Spinal cord (tissue), 10 donors: Measurements from ENCODE around the gene HES5. TPM values are rescaled to one million over a fixed set of nuclear protein-coding genes. Genes with fewer than 3 reads are reported as not detected.

Experiments used
- DNase-seq, 6 donors: peaks; one replicate each; pipeline versions ENCODE4 v3.0.0 to v3.0.0-alpha.2; 2013 to 2015; ENCODE audit warnings: low spot score in 6 of 6, low read depth in 4 of 6
- H3K27ac ChIP-seq: one replicate; pipeline ENCODE4 v1.5.1; 2013; ENCODE audit warnings: low read depth, low read length, control low read depth
- H3K27me3 ChIP-seq: one replicate; pipeline ENCODE4 v1.6.1; 2013; ENCODE audit warnings: low read length; ENCODE audit not compliant: control insufficient read depth, insufficient read depth
- H3K36me3 ChIP-seq: one replicate; pipeline ENCODE4 v1.6.1; 2013; ENCODE audit warnings: low read length; ENCODE audit not compliant: control insufficient read depth, insufficient read depth
- H3K4me1 ChIP-seq: one replicate; pipeline ENCODE4 v1.6.1; 2013; ENCODE audit warnings: low read length; ENCODE audit not compliant: control insufficient read depth, insufficient read depth
- H3K4me3 ChIP-seq: one replicate; pipeline ENCODE4 v1.5.1; 2013; ENCODE audit warnings: low read depth, low read length, control low read depth
- H3K9me3 ChIP-seq: one replicate; pipeline ENCODE4 v1.6.1; 2013; ENCODE audit warnings: low read length; ENCODE audit not compliant: control insufficient read depth, insufficient read depth
- WGBS: methylation state at CpG from one replicate; pipeline ENCODE4 v1.1.5; 2013; ENCODE audit warnings: missing lambda C conversion rate; ENCODE audit not compliant: insufficient coverage; 5-methylcytosine and 5-hydroxymethylcytosine counted together
- polyA plus RNA-seq, 2 donors: library from polyadenylated mRNA; unstranded; fragments of 120-200 nt; gene quantifications; one replicate each; pipeline ENCODE4 v1.2.1, GENCODE V29; 2013; ENCODE audit not compliant: insufficient read length in 2 of 2
- total RNA-seq, 2 donors: library from RNA; depleted of rRNA in 1 of 2; stranded (reverse); fragments of 120-200 nt in 1 of 2; fragments of >200 nt in 1 of 2; gene quantifications; one replicate each; pipeline versions ENCODE4 v1.2.3 to v1.2.4, GENCODE V29; 2013 to 2014
- donor health status: healthy.

The HES5 gene
- total and polyA plus RNA-seq, 4 donors: 13.1 to 28.6 (median 19.1) TPM

DNA sequence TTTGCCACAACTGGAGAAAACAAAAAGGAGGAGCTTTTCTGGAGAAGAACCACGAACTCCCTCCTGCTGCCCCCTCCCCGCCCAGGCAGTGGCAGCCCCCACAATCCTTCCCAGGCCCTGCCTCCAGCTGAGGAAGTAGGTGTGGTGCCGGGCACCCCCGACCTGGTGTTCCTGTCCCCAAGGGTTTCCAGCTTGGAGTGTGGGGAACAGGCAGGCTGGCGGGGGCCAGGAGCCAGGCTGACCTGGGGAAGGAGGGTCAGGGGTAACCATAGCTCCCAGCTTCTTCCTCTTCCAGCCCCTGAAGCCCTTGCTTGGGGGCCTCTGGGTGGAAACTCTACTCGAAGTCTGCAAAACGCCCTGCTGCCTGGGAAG is 4.2 kb upstream of the HES5 start:
- WGBS: 17% methylated on average over 2 of the region's 7 CpGs
- H3K4me3 ChIP-seq: no peak overlapping the region
- no peak for DNase-seq
- H3K36me3 ChIP-seq: no peaks in the 10 kb centered on the region
- no peaks in the 10 kb centered on the region for H3K9me3 ChIP-seq
- no peak overlapping the region for H3K27ac ChIP-seq
- H3K27me3 ChIP-seq: peaks cover 19% of the 10 kb centered on the region
- H3K4me1 ChIP-seq: peaks cover 63% of the 10 kb centered on the region

DNA sequence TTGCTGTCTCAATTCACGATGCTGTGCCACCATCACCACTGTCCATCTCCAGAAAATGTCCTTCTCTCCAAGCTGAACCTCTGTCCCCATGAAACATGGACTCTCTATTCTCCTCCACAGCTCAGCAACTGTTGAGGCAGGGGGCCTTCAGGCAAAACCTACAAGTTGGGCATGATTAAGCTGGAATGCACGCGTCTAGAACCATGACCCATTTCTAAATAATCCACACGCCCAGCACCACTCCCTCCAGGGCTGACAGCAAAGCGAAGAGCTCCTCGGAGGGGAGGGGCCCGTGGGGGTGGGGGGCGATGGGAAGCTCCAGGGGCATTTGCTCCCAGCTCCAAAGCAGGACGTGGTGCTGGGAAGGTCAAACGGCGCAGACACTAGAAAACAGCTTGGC is 3.3 kb upstream of the HES5 start:
- peaks cover 19% of the 10 kb centered on the region for H3K27me3 ChIP-seq
- peaks cover 72% of the 10 kb centered on the region for H3K4me1 ChIP-seq
- WGBS: 40% methylated on average over 8 of the region's 11 CpGs
- H3K4me3 ChIP-seq: no peak overlapping the region
- no peaks in the 10 kb centered on the region for H3K9me3 ChIP-seq
- peak overlapping the region; percentile 42 for H3K27ac ChIP-seq
- DNase-seq: no peak
- H3K36me3 ChIP-seq: peaks cover 6% of the 10 kb centered on the region

DNA sequence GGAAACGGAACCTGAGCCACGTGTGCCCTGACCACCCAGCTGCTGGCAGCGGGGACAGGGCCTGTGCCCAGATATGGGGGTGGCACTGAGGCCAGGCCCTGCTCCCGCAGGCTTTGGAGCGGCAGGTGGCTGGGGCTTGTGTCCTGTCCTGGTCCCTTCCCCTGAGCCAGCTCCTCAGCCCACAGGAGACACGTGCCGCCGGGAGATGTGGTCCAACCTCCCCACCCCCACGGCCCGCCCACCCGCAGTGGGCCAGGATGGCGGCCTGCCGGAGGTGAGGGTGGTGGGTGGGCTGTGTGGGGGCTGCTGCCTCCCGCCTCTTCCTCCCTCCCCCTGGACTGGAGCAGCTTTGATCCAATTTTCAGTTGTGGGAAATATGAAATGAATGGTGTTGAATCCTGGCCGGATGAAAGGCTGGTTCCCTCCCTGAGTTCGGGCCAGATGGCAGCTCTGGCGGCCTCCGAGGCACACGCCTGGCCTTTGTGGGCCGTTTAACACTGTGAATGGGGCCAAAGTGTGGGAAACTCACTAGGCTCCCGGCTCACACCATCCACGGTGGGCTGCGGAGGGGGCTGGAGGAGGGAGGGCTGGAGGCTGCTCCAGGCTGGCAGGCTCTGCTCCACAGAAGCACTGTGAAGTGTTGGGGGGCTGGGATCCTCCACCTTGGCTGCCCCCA is 2.6 kb upstream of the HES5 start:
- H3K4me3 ChIP-seq: no peak overlapping the region
- peak in 2 of 6 donors; percentile 89 to 90 for DNase-seq
- peaks cover 79% of the 10 kb centered on the region for H3K4me1 ChIP-seq
- peaks cover 19% of the 10 kb centered on the region for H3K27me3 ChIP-seq
- peak overlapping the region; percentile 42 for H3K27ac ChIP-seq
- H3K9me3 ChIP-seq: no peaks in the 10 kb centered on the region
- WGBS: 21% methylated on average over 14 of the region's 23 CpGs
- H3K36me3 ChIP-seq: peaks cover 10% of the 10 kb centered on the region

DNA sequence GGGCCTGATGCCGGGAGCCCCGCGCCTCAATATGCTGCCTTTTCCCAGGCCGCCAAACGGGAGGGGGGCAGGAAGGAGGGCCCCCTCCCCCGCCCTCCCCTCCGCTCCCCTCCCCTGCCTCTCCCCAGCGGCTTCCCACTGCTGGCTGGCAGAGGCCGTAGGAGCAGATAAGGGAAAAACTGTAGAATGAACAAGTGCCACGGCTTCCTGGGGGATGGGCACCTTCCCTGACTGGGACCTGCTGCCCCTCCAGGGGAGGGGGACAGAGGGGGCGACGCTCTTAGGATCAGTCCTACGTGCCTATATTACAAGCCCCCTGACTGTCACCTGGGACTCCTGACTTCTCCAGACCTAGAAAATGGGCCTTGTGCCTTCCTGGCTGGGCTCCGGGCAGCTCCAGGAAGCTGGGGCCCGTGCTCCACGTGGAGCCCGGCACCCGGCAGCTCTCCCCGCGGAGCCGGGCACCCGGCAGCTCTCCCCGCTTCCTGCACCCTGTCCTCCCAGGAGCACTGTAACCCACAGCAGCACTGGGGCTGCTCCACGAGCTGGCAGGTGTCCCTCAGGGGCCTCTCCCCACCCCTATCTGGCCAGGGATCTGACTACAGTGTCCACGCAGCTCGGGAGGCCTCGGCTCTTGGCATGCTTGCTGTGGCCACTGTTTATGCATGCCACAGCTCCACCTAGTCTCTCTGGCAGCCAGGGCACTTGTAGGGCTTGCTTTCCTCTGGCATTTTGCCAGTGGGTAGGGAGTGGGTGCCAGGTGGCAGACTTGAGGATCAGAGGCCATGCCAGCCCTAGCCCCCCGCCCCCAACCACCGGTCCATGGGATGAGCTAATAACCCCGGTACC is 674 bp upstream of the HES5 start:
- Histone ChIP-seq H3K27ac (peak overlapping the region; percentile 81), H3K27me3 (peaks cover 16% of the 10 kb centered on the region), H3K9me3 (no peaks in the 10 kb centered on the region), H3K36me3 (peaks cover 13% of the 10 kb centered on the region), H3K4me1 (peaks cover 86% of the 10 kb centered on the region), H3K4me3 (no peak overlapping the region)
- peak in 2 of 6 donors; percentile 80 to 87 for DNase-seq
- 8% methylated on average over 23 of the region's 30 CpGs for WGBS

DNA sequence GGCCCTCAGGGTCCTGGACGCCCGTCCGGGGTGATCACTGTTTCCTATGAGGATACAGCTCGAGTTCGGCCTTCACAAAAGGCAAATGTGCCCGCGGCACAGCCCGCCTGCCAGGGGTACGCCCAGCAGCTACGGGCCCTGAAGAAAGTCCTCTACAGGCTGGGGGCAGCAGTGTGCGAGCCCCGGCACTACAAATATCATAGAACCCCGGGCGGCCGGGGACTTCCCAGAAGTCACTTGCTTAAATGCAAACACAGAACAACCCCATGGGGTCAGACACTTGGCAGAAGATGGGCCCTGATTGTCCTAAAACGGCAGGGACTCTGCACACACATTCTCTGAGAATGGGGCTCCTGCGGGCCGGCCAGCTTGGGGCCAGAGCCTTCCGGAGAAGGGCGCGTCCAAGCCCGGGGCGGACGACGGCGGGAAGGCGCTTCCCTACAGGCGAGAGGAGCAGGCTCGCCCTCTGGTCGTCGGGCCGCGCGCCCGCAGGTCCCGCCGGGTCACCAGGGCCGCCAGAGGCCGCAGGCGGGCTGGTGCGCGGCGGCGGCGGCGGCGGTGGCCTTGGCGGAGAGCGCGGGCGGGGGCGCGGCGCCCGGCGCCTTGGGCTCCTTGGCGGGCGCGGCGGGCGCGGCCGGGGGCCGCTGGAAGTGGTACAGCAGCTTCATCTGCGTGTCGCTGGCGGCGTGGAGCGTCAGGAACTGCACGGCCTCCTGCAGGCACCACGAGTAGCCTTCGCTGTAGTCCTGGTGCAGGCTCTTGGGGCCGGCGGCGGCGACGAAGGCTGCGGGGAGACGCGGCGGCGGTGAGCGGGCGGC is 888 bp downstream of the HES5 start:
- peak overlapping the region; percentile 52 for H3K27ac ChIP-seq
- H3K9me3 ChIP-seq: no peaks in the 10 kb centered on the region
- H3K36me3 ChIP-seq: peaks cover 16% of the 10 kb centered on the region
- 2% methylated on average over 84 of the region's 84 CpGs for WGBS
- peak in 1 of 6 donors; percentile 72 for DNase-seq
- peaks cover 86% of the 10 kb centered on the region for H3K4me1 ChIP-seq
- H3K4me3 ChIP-seq: peak overlapping the region; percentile 37
- peaks cover 14% of the 10 kb centered on the region for H3K27me3 ChIP-seq

DNA sequence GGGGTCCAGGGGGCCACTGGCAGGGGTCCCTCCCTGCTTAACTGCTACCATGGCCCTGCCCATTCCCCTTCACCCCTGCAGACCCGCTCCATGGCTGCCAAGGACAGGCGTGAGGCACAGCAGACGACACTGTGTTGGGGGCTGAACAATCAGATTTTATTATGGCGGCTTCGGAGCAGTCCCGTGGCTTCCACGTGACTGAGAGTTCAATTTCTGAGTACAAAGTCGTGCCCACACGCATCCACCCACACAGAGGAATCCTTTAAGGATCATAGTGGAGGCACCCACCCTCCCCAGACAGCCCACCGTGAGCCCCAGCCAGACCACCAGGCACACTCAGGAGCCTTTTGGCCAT is 1.5 kb downstream of the HES5 start:
- peak overlapping the region; percentile 37 for H3K4me3 ChIP-seq

DNA sequence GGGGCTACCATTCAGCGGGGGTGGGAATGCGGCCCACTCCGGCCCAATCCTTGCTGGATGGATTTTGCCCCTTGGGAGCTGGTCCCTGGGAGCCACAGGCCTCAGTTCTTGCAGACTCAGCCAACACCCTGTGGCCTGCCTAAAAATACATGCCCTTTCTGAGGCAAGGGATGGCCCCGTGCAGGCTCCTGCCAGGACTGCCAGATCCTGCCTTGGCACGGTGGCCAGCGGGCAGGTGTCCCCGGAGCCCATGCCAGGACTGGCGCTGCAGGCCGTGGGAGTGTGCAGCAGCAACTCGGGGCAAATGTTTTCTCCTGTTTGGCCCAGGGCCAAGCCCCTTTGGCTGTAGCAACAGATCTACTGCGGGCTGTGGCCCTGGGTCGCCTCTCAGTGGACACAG is 2.0 kb downstream of the HES5 start:
- Histone ChIP-seq H3K36me3 (peaks cover 23% of the 10 kb centered on the region), H3K4me1 (peaks cover 83% of the 10 kb centered on the region), H3K27me3 (peaks cover 14% of the 10 kb centered on the region), H3K4me3 (peak overlapping the region; percentile 37), H3K9me3 (no peaks in the 10 kb centered on the region), H3K27ac (peak overlapping the region; percentile 79)
- 26% methylated on average over 12 of the region's 12 CpGs for WGBS
- DNase-seq: peak in 2 of 6 donors; percentile 54 to 74

More for the DNA sequence above, 1.5 kb downstream of the HES5 start:
- Histone ChIP-seq H3K4me1 (peaks cover 86% of the 10 kb centered on the region), H3K27ac (peak overlapping the region; percentile 52), H3K36me3 (peaks cover 19% of the 10 kb centered on the region), H3K9me3 (no peaks in the 10 kb centered on the region), H3K27me3 (peaks cover 14% of the 10 kb centered on the region)
- WGBS: 18% methylated on average over 10 of the region's 10 CpGs
- peak in 1 of 6 donors; percentile 35 for DNase-seq

DNA sequence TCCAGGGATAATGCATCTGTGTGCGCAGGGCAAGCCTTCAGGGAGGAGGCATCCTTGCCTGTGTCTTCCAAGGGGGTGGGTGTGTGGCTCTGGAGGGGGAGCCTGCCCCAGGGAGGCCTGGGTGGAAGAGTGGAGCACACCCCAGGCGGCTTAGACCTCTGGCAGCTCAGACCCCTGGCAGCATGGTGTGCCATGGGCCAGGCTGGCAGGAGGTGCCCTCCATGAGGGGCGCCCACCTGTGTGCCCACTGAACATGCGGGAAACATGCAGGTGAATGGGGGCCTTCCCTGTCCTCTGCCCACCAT is 2.6 kb downstream of the HES5 start:
- Histone ChIP-seq H3K36me3 (peaks cover 24% of the 10 kb centered on the region), H3K9me3 (no peaks in the 10 kb centered on the region), H3K4me1 (peaks cover 78% of the 10 kb centered on the region), H3K4me3 (no peak overlapping the region), H3K27ac (peak overlapping the region; percentile 79), H3K27me3 (peaks cover 14% of the 10 kb centered on the region)
- DNase-seq: no peak
- 55% methylated on average over 4 of the region's 4 CpGs for WGBS

DNA sequence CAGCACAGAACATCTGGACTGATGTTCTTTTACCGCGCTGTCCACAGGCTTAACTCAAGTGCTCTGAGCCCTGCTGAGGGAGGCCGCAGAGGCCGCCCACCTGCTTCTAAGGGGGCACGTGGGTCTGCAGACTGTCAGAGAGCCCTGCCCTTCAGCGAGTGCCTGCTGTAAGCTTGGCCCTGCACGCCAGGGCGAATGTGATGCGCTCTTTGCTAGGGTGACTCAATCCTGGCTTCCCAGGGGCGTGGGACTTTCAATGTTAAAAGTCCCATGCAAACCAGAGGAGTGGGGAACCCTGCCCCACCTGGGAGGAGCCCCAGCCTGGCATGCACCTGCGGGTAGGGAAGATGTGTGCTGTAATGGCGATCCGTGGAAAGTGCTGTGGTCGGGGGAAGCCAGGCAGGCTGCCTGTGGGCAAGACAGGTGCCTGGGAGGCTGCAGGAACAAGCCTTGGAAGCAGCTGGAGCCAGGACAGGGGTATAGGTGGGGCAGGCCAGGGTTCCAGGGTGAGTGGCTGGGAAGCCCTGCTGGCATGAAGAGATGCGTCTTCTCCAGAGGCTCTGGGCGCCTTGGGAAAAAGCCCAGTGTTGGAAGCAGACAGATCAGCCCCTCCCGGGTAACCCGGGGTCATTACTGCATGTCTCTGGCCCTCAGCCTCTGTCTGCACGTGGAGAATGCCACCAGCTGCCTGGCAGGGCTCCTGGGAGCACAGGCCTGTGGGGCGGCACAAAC is 3.1 kb downstream of the HES5 start:
- peak in 2 of 6 donors; percentile 78 to 80 for DNase-seq
- H3K4me3 ChIP-seq: no peak overlapping the region

More for the DNA sequence above, 3.1 kb downstream of the HES5 start:
- H3K9me3 ChIP-seq: no peaks in the 10 kb centered on the region
- 13% methylated on average over 20 of the region's 20 CpGs for WGBS
- H3K36me3 ChIP-seq: peaks cover 24% of the 10 kb centered on the region
- H3K4me1 ChIP-seq: peaks cover 73% of the 10 kb centered on the region
- H3K27me3 ChIP-seq: peaks cover 14% of the 10 kb centered on the region
- peak overlapping the region; percentile 79 for H3K27ac ChIP-seq
